DOHH2 (cell line): ENCODE results near the gene SBNO2.

ENCODE experiments used
- H3F3A ChIP-seq: fragments of 200-600 bp; sonication (generic), shearing (Covaris generic); 2 replicates; pipeline ENCODE4 v1.6.0; 2016; ENCODE audit warnings: antibody characterized with exemption, mild to moderate bottlenecking; ENCODE audit not compliant: control insufficient read depth, insufficient read depth
- H3K27ac ChIP-seq: fragments of 200-600 bp; sonication (generic); 2 replicates; pipeline ENCODE4 v1.5.1; 2014; ENCODE audit warnings: low read depth, mild to moderate bottlenecking, low read length, moderate library complexity
- H3K27me3 ChIP-seq: fragments of 200-600 bp; sonication (generic); 2 replicates; pipeline ENCODE4 v1.6.1; 2014; ENCODE audit warnings: mild to moderate bottlenecking, low read length, mixed read lengths; ENCODE audit not compliant: control insufficient read depth
- H3K36me3 ChIP-seq: fragments of 200-600 bp; sonication (generic); 2 replicates; pipeline ENCODE4 v1.6.1; 2014; ENCODE audit warnings: mild to moderate bottlenecking, low read length, moderate library complexity, mixed read lengths; ENCODE audit not compliant: control insufficient read depth
- H3K4me1 ChIP-seq: fragments of 200-600 bp; sonication (generic); 2 replicates; pipeline ENCODE4 v1.6.1; 2014; ENCODE audit warnings: mild to moderate bottlenecking, low read length, mixed read lengths; ENCODE audit not compliant: control insufficient read depth
- H3K4me2 ChIP-seq: fragments of 200-600 bp; sonication (generic); 2 replicates; pipeline ENCODE4 v1.6.0; 2014; ENCODE audit warnings: mild to moderate bottlenecking, low read length, moderate library complexity
- H3K4me3 ChIP-seq: fragments of 200-600 bp; sonication (generic); 2 replicates; pipeline ENCODE4 v1.5.1; 2014; ENCODE audit warnings: mild to moderate bottlenecking, low read length, mixed read lengths
- H3K79me2 ChIP-seq: fragments of 200-600 bp; sonication (generic); 2 replicates; pipeline ENCODE4 v1.6.1; 2014; ENCODE audit warnings: mild to moderate bottlenecking, low read length, mixed read lengths; ENCODE audit not compliant: control insufficient read depth
- H3K9me2 ChIP-seq: fragments of 200-600 bp; sonication (generic); replicated peaks from 2 replicates; pipeline ENCODE4 v1.6.1; 2014; ENCODE audit warnings: mild to moderate bottlenecking, low read length, mixed read lengths; ENCODE audit not compliant: control insufficient read depth
- H3K9me3 ChIP-seq: fragments of 200-600 bp; sonication (generic); 2 replicates; pipeline ENCODE4 v1.6.1; 2014; ENCODE audit warnings: antibody characterized with exemption, low read length, mixed read lengths; ENCODE audit not compliant: control insufficient read depth, insufficient read depth
- H4K20me1 ChIP-seq: fragments of 200-600 bp; sonication (generic); 2 replicates; pipeline ENCODE4 v1.6.0; 2014; ENCODE audit warnings: low read depth, mild to moderate bottlenecking, antibody characterized with exemption, low read length, moderate library complexity; ENCODE audit not compliant: control insufficient read depth, insufficient read depth
- EZH2phosphoT487 ChIP-seq: fragments of 200-600 bp; sonication (generic); IDR thresholded peaks from 2 replicates; pipeline ENCODE4 v1.6.1; 2017; ENCODE audit warnings: borderline replicate concordance, mild to moderate bottlenecking, antibody characterized with exemption, low read length, moderate library complexity, mixed read lengths
- TF ChIP-seq, protein P1 (sequence below): fragments of 200-600 bp; sonication (generic); IDR thresholded peaks from one replicate; pipeline ENCODE4 v1.5.1; 2014; ENCODE audit warnings: antibody characterized with exemption, mild to moderate bottlenecking, low read depth, low read length; ENCODE audit not compliant: poor library complexity, severe bottlenecking

Gene SBNO2

DNA sequence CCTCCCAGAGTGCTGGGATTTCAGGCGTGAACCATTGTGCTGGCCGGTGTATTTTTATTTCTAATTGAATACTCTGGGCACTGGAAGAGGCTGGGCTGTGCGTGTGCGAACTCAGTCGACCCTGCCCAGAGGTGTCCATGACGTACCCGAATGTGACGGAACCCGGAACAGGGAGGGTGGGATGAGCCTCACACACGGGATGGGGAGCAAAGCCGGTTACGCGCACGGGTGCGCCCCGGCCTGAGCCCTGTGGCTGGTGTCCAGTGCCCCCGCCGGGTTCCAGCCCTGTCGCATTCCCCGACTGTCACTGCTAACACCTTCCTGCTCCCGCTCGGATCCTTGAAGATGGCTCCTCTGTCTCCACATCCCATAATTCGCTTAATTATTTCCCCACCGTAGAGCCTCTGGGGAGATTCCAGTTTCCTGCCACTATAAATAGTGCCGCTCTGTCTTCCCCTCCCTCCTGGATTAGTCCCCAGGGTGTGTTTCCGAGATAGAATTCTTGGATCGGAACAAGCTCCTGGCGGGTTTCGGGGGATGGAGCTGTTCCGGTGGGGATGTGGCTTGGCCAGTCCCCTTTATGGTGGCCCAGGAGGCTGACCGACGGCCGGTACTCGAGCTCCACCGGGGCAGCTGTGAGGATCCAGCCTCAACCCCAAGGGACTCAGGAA lies 22.0 kb downstream of the SBNO2 start:
- Histone ChIP-seq H3K27ac (no peak overlapping the region), H3K9me2 (no peaks in the 10 kb centered on the region), H3K79me2 (peaks cover 3% of the 10 kb centered on the region; the same call in 1 of the 2 replicates), H3K27me3 (no peaks in the 10 kb centered on the region), H3K4me3 (no peak overlapping the region), H3F3A (no peaks in the 10 kb centered on the region), H3K4me1 (no peaks in the 10 kb centered on the region), H3K36me3 (no peaks in the 10 kb centered on the region; the same call in 1 of the 2 replicates), H3K4me2 (no peak overlapping the region), H4K20me1 (no peaks in the 10 kb centered on the region), H3K9me3 (no peaks in the 10 kb centered on the region)
- TF ChIP-seq, protein P1, sequence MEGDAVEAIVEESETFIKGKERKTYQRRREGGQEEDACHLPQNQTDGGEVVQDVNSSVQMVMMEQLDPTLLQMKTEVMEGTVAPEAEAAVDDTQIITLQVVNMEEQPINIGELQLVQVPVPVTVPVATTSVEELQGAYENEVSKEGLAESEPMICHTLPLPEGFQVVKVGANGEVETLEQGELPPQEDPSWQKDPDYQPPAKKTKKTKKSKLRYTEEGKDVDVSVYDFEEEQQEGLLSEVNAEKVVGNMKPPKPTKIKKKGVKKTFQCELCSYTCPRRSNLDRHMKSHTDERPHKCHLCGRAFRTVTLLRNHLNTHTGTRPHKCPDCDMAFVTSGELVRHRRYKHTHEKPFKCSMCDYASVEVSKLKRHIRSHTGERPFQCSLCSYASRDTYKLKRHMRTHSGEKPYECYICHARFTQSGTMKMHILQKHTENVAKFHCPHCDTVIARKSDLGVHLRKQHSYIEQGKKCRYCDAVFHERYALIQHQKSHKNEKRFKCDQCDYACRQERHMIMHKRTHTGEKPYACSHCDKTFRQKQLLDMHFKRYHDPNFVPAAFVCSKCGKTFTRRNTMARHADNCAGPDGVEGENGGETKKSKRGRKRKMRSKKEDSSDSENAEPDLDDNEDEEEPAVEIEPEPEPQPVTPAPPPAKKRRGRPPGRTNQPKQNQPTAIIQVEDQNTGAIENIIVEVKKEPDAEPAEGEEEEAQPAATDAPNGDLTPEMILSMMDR, result no peak
- TF ChIP-seq EZH2phosphoT487, result no peak

DNA sequence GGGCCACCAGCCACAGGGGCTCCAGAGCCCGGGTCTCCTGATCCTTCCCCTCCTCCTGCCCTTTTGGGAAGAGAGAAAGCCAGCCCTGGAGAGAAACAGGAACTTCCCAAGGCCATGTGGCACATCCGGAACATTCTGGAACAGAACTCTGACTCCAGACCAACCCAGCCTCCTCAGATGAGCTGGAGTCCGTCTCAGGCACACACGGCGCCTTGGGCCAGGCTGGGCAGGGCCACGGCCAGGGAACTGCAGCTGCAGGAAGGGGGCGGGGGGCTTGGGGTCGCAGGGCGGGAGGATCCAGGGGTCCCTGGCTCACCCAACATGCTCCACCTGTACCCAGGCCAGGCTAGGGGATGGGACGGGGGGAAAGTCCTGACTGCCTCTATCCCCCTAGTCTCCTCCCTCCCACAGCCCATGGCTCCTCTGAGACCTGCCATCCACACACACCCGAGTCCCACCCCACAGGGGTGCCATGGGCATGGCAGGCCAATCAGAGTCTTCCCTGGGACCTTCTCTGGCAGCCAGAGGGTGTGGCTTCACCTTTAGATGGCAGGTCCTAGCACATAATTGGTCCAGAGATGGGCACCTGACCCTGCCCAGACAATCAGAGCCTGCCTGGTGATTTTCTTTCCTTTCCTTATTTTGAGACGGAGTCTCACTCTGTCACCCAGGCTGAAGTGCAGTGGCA lies 22.9 kb downstream of the SBNO2 start:
- H3K27me3 ChIP-seq, result no peaks in the 10 kb centered on the region
- H3K4me2 ChIP-seq, result no peak overlapping the region
- H3K9me3 ChIP-seq, result no peaks in the 10 kb centered on the region
- no peak overlapping the region for H3K27ac ChIP-seq
- H3K4me1 ChIP-seq, result no peaks in the 10 kb centered on the region
- H3K4me3 ChIP-seq, result no peak overlapping the region
- TF ChIP-seq, protein P1, result no peak
- TF ChIP-seq EZH2phosphoT487, result no peak
- no peaks in the 10 kb centered on the region for H3K9me2 ChIP-seq
- H4K20me1 ChIP-seq, result no peaks in the 10 kb centered on the region
- no peaks in the 10 kb centered on the region; the same call in 1 of the 2 replicates for H3K79me2 ChIP-seq
- H3K36me3 ChIP-seq, result no peaks in the 10 kb centered on the region; the same call in 1 of the 2 replicates
- no peaks in the 10 kb centered on the region for H3F3A ChIP-seq

DNA sequence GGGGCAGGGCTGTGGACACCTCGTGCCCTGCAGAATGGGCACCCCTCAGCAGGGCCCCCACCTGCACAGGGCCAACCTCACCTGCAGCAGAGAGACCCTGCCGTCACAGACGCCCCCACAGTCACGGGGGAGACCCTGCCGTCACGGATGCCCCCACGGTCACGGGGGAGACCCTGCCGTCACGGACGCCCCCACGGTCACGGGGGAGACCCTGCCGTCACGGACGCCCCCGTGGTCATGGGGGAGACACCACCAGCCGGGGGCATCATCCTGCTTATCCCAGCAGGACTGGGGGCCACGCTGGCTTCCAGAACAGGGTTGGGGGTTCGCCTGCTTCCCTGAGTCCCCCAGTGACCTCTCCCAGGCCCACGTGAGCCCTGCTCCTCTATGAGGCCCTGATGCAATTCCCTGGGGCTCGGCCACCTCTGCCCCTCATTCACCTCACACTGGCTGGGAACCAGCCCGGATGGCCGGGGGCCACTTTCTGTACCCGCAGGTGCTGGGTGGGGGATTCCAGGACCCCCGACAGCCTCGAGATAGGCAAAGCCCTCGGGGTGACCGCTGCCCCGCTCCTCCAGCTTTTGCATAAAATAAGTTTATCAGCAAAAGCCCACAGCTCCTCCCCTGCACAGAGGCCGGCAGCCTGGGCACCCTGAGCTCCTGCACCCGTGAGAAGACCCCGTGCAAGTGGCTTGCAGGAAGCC lies 23.6 kb downstream of the SBNO2 start:
- no peaks in the 10 kb centered on the region for H3K79me2 ChIP-seq
- no peaks in the 10 kb centered on the region for H3K9me2 ChIP-seq
- H3K27ac ChIP-seq, result no peak overlapping the region
- H3K36me3 ChIP-seq, result no peaks in the 10 kb centered on the region; the same call in 1 of the 2 replicates
- H3K9me3 ChIP-seq, result no peaks in the 10 kb centered on the region
- no peaks in the 10 kb centered on the region for H3K27me3 ChIP-seq
- no peaks in the 10 kb centered on the region for H3K4me1 ChIP-seq
- no peak overlapping the region for H3K4me3 ChIP-seq
- no peaks in the 10 kb centered on the region for H4K20me1 ChIP-seq
- H3F3A ChIP-seq, result no peaks in the 10 kb centered on the region
- H3K4me2 ChIP-seq, result no peak overlapping the region
- TF ChIP-seq, protein P1, result no peak
- no peak for TF ChIP-seq EZH2phosphoT487
